GM12878 (cell line): ENCODE measurements around the gene SOX6. TPM values are rescaled to one million over a fixed set of nuclear protein-coding genes. Genes with fewer than 3 reads are reported as not detected.

Source experiments
- ATAC-seq: fragments of 200-7000 bp; cut with Tn5 transposase; 3 replicates; pipeline ENCODE4 v1.9.1; 2020; ENCODE audit warnings: mild to moderate bottlenecking, moderate library complexity
- BruUV-seq: library from RNA; stranded (reverse); fragments of 400-500 nt; replicated peaks from 2 replicates; lab custom pipeline; 2021; lab: Mats Ljungman, UMichigan
- CTCF ChIA-PET: fragments of 300-600 bp; sonication (Branson Sonifier 250); formaldehyde crosslinking; extraction: SDS; loops from one replicate; lab custom pipeline; 2021; ENCODE audit warnings: inconsistent platforms; lab: Yijun Ruan, JAX
- POLR2A ChIA-PET: fragments of 350-600 bp; formaldehyde crosslinking; extraction: SDS; loops from one replicate; lab custom pipeline; 2021; ENCODE audit warnings: inconsistent platforms; lab: Charles Lee
- RAD21 ChIA-PET: fragments of 300-600 bp; sonication (Branson Sonifier 250); formaldehyde crosslinking; loops from one replicate; lab custom pipeline; 2023; ENCODE audit warnings: antibody characterized with exemption; ENCODE audit not compliant: unreplicated experiment; lab: Charles Lee
- SMC1A ChIA-PET: fragments of 300-600 bp; sonication (Branson Sonifier 250); formaldehyde crosslinking; loops from one replicate; lab custom pipeline; 2023; ENCODE audit not compliant: unreplicated experiment, uncharacterized antibody; lab: Charles Lee
- DNase-seq: peaks from one replicate; pipeline ENCODE4 v3.0.0-alpha.2; 2011; ENCODE audit warnings: low read depth, low spot score
- FAIRE-seq: peaks from 3 replicates; lab custom pipeline; 2011; peaks lifted over from hg19 to GRCh38; lab: Jason Lieb, UNC
- H2AFZ ChIP-seq: 2 replicates; pipeline ENCODE4 v1.6.0; 2011; ENCODE audit warnings: low read depth, low read length, control low read depth; ENCODE audit not compliant: control insufficient read depth
- H3K27ac ChIP-seq: 2 replicates; pipeline ENCODE4 v1.5.1; 2011; ENCODE audit warnings: control low read depth; ENCODE audit not compliant: control insufficient read depth, insufficient read depth
- H3K27me3 ChIP-seq, 2 experiments: replicated peaks in 1 of 2; 2 replicates each; pipeline versions ENCODE4 v1.6.0 to v1.6.1; 2011; ENCODE audit warnings: low read length in 1 of 2; ENCODE audit not compliant: control insufficient read depth in 2 of 2, insufficient read depth in 2 of 2
- H3K36me3 ChIP-seq, 2 experiments: 2 replicates each; pipeline ENCODE4 v1.5.1; 2011; ENCODE audit warnings: low read length in 1 of 2; ENCODE audit not compliant: control insufficient read depth in 2 of 2, insufficient read depth in 2 of 2
- H3K4me1 ChIP-seq: 2 replicates; pipeline ENCODE4 v1.6.1; 2011; ENCODE audit warnings: mild to moderate bottlenecking, low read length, moderate library complexity, mixed read lengths; ENCODE audit not compliant: control insufficient read depth, insufficient read depth
- H3K4me2 ChIP-seq: 2 replicates; pipeline ENCODE4 v1.6.0; 2011; ENCODE audit warnings: control low read depth; ENCODE audit not compliant: control insufficient read depth, insufficient read depth
- H3K4me3 ChIP-seq: fragments of 200-600 bp; sonication (generic); 2 replicates; pipeline ENCODE4 v1.5.1; 2016
- H3K79me2 ChIP-seq: 2 replicates; pipeline ENCODE4 v1.6.0; 2011; ENCODE audit warnings: low read length; ENCODE audit not compliant: control insufficient read depth, insufficient read depth
- H3K9ac ChIP-seq: 2 replicates; pipeline ENCODE4 v1.8.0; 2011; ENCODE audit warnings: low read length, control low read depth, mixed read lengths; ENCODE audit not compliant: control insufficient read depth, insufficient read depth
- H3K9me3 ChIP-seq: replicated peaks from 3 replicates; pipeline ENCODE4 v1.5.1; 2011; ENCODE audit warnings: mild to moderate bottlenecking, low read length; ENCODE audit not compliant: control insufficient read depth, insufficient read depth
- H4K20me1 ChIP-seq: 2 replicates; pipeline ENCODE4 v1.6.0; 2011; ENCODE audit not compliant: control insufficient read depth, insufficient read depth
- ATF3 ChIP-seq: IDR thresholded peaks from 2 replicates; pipeline ENCODE4 v1.6.1; 2011; ENCODE audit warnings: low read depth, mild to moderate bottlenecking, low read length, moderate library complexity, borderline replicate concordance; ENCODE audit errors: extremely low read depth
- MTA3 ChIP-seq: IDR thresholded peaks from 2 replicates; pipeline ENCODE4 v1.6.1; 2012; ENCODE audit warnings: low read length, inconsistent platforms, borderline replicate concordance
- YBX1 ChIP-seq: fragments of 450-650 bp; IDR thresholded peaks from 2 replicates; pipeline ENCODE4 v1.6.1; 2016; ENCODE audit warnings: antibody characterized with exemption
- WGBS: methylation state at CpG from one replicate; pipeline ENCODE4 v1.1.6; 2016; ENCODE audit warnings: low lambda C conversion rate; ENCODE audit not compliant: insufficient replicate concordance, insufficient coverage; ENCODE audit errors: missing lambda C conversion rate; 5-methylcytosine and 5-hydroxymethylcytosine counted together
- in situ Hi-C: fragments of 300-500 bp; cut with MboI; formaldehyde crosslinking; loops from 9 replicates; pipeline ENCODE4 v1.14.3; 2018; ENCODE audit warnings: mixed read lengths
- intact Hi-C: fragments of 100-400 bp; cut with micrococcal nuclease; formaldehyde crosslinking; loops from one replicate; pipeline ENCODE4 v1.14.2; 2022; ENCODE audit not compliant: unreplicated experiment
- polyA plus RNA-seq, 11 experiments: library from polyadenylated mRNA; depleted of rRNA in 4 of 11; unstranded in 6 of 11; stranded (reverse) in 5 of 11; fragments of >200 nt; fragmentation: Nextera tagmentation in 4 of 11; fragmentation: Illumina TruSeq in 1 of 11; extraction: Ambion mirVana in 4 of 11; extraction: Trizol in 1 of 11; gene quantifications; 1 replicate in 1 of 11; 2 replicates in 10 of 11; pipeline versions ENCODE4 v1.2.1 to v1.2.3, GENCODE V29; 2011 to 2016; ENCODE audit warnings: inconsistent platforms in 2 of 11, missing spikeins in 2 of 11, low read depth in 1 of 11
- total RNA-seq, 4 experiments: library from RNA; depleted of rRNA in 3 of 4; stranded (reverse); fragments of >200 nt in 3 of 4; fragmentation: Illumina TruSeq in 1 of 4; extraction: Trizol in 1 of 4; gene quantifications; 2 replicates each; pipeline versions ENCODE4 v1.2.1 to v1.2.3, GENCODE V29; 2013 to 2021

Gene SOX6
- total and polyA plus RNA-seq, 10 of the 15 experiments (the other 5 are each of a cell fraction or from before 2014, with no cell fraction given) = 0.03 to 0.71 (median 0.29) TPM; not detected in 4

- H3K27ac ChIP-seq = no peak overlapping the region
Observed at GRCh38 chr11:16169956-16170847, 186.1 kb downstream of the SOX6 start.

GRCh38 chr11:16169541-16169940 lies 186.8 kb downstream of the SOX6 start:
- no peak overlapping the region for H3K4me3 ChIP-seq
- H3K9ac ChIP-seq = no peak overlapping the region
- H2AFZ ChIP-seq = no peak overlapping the region
- H3K9me3 ChIP-seq = no peaks in the 10 kb centered on the region
- SMC1A ChIA-PET = no interaction called here
- DNase-seq (no peak), FAIRE-seq (no peak), ATAC-seq (no peak)
- TF ChIP-seq ATF3 = no peak
- no TSS peak for BruUV-seq
- no peaks in the 10 kb centered on the region for H3K4me1 ChIP-seq
- POLR2A ChIA-PET = no interaction called here
- no peaks in the 10 kb centered on the region for H4K20me1 ChIP-seq
- intact Hi-C loops (no loop called here), in situ Hi-C loops (no loop called here)
- CTCF ChIA-PET = no interaction called here
- H3K4me2 ChIP-seq = no peak overlapping the region
- no peak overlapping the region for H3K27ac ChIP-seq
- RAD21 ChIA-PET = no interaction called here
- no peaks in the 10 kb centered on the region for H3K79me2 ChIP-seq
- no peaks in the 10 kb centered on the region for H3K27me3 ChIP-seq
- no peaks in the 10 kb centered on the region for H3K36me3 ChIP-seq

More at GRCh38 chr11:16169956-16170847, 186.1 kb downstream of the SOX6 start:
- POLR2A ChIA-PET = no interaction called here
- intact Hi-C loops = no loop called here
- FAIRE-seq (no peak), DNase-seq (no peak), ATAC-seq (no peak)
- no peaks in the 10 kb centered on the region for H3K9me3 ChIP-seq
- no peaks in the 10 kb centered on the region for H3K27me3 ChIP-seq
- no peak overlapping the region for H2AFZ ChIP-seq
- no peaks in the 10 kb centered on the region for H3K79me2 ChIP-seq
- H3K4me1 ChIP-seq = no peaks in the 10 kb centered on the region
- in situ Hi-C loops = no loop called here
- no peaks in the 10 kb centered on the region for H4K20me1 ChIP-seq
- CTCF ChIA-PET = interaction anchor here (1.2 kb wide), 1 partner anchor 9 kb away, joined by 3 read pairs; no protein-coding TSS in a partner anchor
- TF ChIP-seq YBX1 (no peak), MTA3 (no peak)
- SMC1A ChIA-PET = interaction anchor here (0.6 kb wide), 4 partner anchors 98 to 518 kb away, joined by 3 to 4 read pairs (median 4); no protein-coding TSS in a partner anchor
- no peak overlapping the region for H3K4me3 ChIP-seq
- 28% methylated on average over 7 of the region's 7 CpGs for WGBS
- H3K36me3 ChIP-seq = no peaks in the 10 kb centered on the region
- RAD21 ChIA-PET = no interaction called here
- BruUV-seq = no TSS peak
- H3K9ac ChIP-seq = no peak overlapping the region
- no peak overlapping the region for H3K4me2 ChIP-seq
